HG03460 (cell line): ENCODE results near the gene KCNRG.
"Not testable (repeated sequence)": the region's sequence is repeated elsewhere in the genome, so short reads cannot be mapped to it uniquely, and the experiment has no call there.

Source experiments
- ATAC-seq: cut with Tn5 transposase; IDR thresholded peaks from one replicate; pipeline ENCODE4 v1.9.1; 2021; ENCODE audit not compliant: unreplicated experiment

The KCNRG gene

DNA sequence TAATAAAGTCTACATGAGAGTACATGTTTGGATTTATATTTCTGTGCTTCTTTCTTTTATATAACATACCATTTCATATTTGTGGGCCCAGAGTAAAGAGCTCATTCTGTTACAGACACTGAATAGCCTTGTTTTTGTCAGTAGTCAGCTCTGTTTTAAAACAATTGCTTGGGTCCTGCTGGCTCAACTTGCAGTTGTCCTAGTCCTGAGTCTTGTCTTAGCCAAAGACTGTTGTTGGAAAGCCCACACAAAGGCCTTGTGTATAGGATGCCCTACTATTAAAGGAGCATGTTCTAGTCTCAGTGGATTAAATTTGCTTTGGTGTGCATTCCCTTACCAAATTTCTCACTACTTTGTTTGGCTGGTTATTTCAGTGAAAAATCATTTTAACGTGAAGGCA lies 3.8 kb upstream of the KCNRG start:
- ATAC-seq = no peak

- ATAC-seq = no peak
Measured at GRCh38 chr13:50012396-50013169, 2.7 kb upstream of the KCNRG start.

GRCh38 chr13:50014386-50014785 lies 858 bp upstream of the KCNRG start:
- ATAC-seq = no peak

DNA sequence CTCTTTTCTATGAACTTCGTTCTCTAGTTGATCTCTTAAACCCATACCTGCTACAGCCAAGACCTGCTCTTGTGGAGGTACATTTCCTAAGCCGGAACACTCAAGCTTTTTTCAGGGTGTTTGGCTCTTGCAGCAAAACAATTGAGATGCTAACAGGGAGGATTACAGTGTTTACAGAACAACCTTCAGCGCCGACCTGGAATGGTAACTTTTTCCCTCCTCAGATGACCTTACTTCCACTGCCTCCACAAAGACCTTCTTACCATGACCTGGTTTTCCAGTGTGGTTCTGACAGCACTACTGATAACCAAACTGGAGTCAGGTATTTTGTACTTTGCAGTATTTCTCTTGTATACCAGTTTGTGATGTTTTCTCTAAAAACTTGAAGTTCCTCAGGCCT lies 506 bp downstream of the KCNRG start:
- no peak for ATAC-seq

DNA sequence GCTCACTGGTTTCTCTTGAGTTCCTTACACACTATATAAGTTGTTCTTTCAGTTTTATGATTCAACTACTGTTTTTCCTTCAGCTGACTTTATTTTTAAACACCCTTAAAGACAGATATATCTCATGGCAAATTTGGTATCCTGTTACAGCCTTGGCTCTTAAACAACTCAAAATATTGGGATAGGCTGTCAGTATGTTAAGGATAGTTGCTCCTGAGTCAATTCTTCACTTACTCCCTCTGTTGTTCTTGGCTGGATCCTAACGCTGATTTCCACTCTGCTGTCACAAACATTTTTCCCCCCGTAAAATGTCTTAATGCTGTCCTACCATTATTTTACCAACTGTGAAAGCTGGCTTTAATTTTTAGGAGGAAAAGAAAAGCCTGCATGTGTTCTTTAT lies 1.2 kb downstream of the KCNRG start:
- ATAC-seq = no peak

- ATAC-seq = no peak
Measured at GRCh38 chr13:50017819-50018218, 2.6 kb downstream of the KCNRG start.

GRCh38 chr13:50025436-50025835 lies 10.2 kb downstream of the KCNRG start:
- no peak for ATAC-seq

DNA sequence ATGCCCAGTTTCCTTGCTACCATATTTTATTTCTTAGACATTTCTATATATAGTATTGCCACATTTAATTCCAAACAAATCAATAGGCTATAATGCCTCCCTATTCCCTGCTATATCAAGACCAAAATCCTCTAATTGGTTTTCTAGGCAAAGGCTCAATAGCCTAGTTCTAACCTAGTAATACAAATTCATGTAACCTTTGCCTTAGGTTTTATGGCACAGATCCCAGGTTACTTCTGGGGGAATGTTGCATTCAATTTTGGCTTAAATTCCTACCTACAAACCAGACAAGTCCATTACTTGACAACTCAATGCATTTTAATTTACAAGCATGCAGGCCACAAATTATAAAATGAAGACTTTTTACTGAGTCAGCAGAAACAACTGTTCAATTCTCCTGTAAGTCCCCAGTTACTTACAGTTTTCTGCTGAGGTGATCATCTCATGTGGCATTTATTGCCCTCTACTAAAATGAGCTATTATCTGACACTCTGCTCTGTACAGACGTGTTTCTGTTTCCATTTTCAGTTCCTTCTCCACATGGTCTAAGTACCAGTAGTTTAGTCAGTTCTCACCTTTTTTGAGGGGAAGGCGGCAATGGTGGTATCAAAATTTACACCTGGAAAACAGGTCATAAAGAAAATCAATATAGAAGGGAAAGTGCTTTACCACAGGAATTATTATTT lies 11.7 kb downstream of the KCNRG start:
- peak; percentile 100 for ATAC-seq

DNA sequence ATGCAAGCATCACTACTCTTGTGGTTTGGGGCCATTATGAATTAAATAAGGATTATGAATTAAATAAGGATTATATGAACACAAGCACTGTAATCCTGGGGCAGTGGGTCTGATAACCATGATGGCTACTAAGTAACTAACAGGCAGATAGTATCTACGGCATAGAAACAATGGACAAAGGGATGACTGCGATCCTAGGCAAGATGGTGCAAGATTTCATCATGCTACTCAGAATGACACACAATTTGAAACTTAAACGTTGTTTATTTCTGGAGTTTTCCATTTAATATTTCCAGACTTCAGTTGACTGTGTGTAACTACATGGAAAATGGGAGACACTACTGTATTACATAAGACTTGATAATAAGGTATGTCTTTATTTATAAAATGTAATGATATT lies 15.1 kb downstream of the KCNRG start:
- ATAC-seq = no peak

GRCh38 chr13:50033725-50034124 lies 18.5 kb downstream of the KCNRG start:
- ATAC-seq = no peak

GRCh38 chr13:50037788-50038187 lies 22.5 kb downstream of the KCNRG start:
- ATAC-seq = no peak

DNA sequence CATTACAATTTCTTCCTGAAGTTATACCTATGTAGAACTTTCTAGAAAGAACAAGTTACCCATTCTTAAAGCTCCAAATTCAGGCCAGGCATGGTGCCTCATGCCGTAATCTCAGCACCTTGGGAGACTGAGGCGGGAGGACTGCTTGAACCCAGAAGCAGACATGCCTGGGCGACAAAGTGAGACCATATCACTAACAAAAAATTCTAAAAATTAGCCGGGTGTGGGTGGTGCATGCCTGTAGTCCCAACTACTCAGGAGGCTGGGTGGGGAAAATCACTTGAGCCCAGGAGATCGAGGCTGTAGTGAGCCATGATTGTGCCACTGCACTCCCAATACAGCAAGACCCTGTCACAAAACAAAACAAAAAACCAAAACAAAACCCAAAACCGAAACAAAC lies 23.0 kb downstream of the KCNRG start:
- ATAC-seq = no peak

DNA sequence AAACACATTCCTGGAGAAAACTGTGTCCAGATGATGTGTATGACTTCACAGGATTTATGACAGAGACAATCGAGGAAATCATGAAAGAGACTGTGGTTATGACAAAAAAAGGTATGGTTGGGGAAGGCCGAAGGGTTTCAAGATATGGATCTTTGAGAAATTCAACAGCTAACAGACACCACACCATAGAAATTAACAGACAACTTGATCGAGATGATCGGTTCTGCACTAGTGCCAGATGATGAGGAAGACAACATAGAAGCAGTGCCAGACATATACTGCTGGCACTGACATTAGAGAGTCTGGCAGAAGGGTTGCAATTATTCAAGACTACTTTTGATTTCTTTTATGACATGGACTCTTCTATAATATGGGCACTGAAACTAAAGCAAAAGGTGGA lies 37.2 kb downstream of the KCNRG start:
- no peak for ATAC-seq

- ATAC-seq = no peak
Measured at GRCh38 chr13:50053844-50054243, 38.6 kb downstream of the KCNRG start.

GRCh38 chr13:50055454-50055853 lies 40.2 kb downstream of the KCNRG start:
- ATAC-seq = no peak

DNA sequence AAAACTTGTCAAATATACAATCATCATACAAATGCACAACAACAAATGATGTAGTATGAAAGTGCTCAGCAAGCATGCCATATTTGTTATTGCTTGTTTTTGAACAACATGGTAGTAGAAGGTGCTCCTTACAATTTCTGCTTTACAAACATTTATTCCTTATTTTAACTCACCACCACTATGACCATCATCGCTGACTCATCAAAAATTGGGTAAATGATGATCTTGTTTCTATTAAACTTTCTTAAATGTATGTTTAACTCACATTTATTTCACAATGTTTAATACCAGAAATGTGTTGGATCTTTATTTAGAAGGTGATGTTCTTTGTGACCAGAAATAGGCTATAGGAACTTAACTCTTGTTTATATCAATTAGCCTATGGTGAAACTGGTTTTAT lies 45.5 kb downstream of the KCNRG start:
- ATAC-seq = no peak

- ATAC-seq = not testable (repeated sequence)
Measured at GRCh38 chr13:50062336-50062735, 47.1 kb downstream of the KCNRG start.

DNA sequence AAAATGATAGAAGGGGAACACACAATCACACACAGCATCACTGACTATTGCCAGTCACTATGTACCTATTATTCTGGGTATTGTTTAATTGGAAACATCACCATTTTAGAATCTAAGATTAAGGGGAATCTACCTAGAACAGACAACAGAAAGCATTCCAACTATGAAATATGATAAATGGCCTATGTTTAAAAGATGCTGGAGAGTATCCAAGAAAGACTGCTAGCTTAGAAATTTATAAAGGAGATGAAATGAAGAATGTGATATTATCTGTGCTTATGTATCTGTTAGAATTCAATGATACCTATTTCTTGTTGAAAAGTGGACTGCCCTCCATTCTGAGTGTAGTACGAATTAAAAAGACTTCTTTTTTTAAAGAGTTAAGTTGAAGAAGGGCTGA lies 50.5 kb downstream of the KCNRG start:
- ATAC-seq = no peak

- no peak for ATAC-seq
Measured at GRCh38 chr13:50068508-50068907, 53.3 kb downstream of the KCNRG start.

- ATAC-seq = no peak
Measured at GRCh38 chr13:50069261-50069660, 54.0 kb downstream of the KCNRG start.

- ATAC-seq = no peak
Measured at GRCh38 chr13:50070186-50070585, 54.9 kb downstream of the KCNRG start.
